NCI-H1930 (cell line): ENCODE results near the gene GIMAP1.
"Not testable (repeated sequence)": the region's sequence is repeated elsewhere in the genome, so short reads cannot be mapped to it uniquely, and the experiment has no call there.

ENCODE experiments used
- DNase-seq, 2 experiments: peaks; one replicate each; lab custom pipeline; 2025; lab: John Stamatoyannopoulos, UW

The GIMAP1 gene

DNA sequence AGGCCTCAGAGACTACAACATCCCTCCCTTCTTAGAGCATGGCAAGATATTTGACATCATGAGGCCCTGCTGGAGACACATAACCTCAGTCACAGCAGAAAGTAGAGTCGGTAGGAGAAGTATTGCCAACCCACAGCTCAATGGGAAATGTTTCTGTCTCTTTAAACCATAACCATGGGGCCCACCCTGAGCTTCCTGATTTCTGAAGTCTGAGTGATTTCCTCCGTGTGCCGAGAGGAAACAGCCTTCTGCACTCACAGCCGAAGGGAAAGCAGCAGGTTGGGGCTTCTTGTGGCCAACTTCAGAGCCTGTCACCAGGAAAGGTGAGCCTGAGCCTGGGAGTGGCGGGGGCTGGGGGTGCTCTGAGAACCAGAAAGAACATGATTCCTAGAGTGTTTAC lies at the start of gene GIMAP1:
TSS of gene GIMAP1 (plus strand) at position 246 of the 400 bp plus-strand sequence. CDS start 2,435 bp downstream, outside the sequence.
- no peak for DNase-seq

GRCh38 chr7:150668472-150668911 lies 47.9 kb upstream of the GIMAP1 start:
- DNase-seq: no peak

DNA sequence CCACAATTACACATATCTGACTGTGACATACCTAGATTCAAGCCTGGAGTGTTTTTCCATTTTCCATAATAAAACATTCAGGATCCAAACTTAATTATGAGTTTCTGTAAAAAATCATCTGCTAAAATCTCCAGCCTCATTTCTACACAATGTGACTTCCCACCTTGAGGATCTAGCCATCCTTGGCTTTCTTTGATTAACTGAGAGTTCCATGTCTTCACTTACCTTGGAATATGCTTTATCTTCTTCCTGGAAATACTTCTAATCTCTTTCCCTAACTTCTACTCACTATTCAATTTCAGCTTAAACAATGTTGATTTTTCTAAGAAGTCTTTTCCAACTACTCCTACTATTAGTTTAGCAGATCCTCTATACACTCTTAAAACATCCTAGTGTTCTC lies 47.4 kb upstream of the GIMAP1 start:
- DNase-seq: no peak

DNA sequence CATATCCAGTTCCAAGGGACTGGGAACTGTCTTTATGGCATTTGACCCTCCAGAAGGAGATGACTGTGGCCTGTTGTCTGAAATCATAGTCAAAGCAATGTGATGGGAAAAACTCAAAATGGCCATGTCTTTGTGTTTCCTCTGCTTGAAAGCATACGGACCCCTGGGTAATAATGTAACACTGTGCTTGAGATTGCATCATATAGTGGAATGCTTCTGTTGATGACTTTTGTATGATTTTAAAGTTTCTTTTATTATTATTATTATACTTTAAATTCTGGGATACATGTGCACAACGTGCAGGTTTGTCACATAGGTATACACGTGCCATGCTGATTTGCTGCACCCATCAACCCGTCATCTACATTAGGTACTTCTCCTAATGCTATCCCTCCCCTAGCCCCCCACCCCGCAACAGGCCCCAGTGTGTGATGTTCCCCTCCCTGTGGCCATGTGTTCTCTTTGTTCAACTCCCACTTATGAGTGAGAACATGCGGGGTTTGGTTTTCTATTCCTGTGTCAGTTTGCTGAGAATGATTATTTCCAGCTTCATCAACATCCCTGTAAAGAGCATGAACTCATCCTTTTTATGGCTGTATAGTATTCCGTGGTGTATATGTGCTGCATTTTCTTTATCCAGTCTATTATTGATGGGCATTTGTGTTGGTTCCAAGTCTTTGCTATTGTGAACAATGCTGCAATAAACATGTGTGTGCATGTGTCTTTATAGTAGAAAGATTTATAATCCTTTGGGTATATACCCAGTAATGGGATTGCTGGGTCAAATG lies 44.4 kb upstream of the GIMAP1 start:
- DNase-seq: not testable (repeated sequence)

GRCh38 chr7:150675714-150676113 lies 40.7 kb upstream of the GIMAP1 start:
- no peak for DNase-seq

GRCh38 chr7:150676276-150676675 lies 40.1 kb upstream of the GIMAP1 start:
- DNase-seq: not testable (repeated sequence)

DNA sequence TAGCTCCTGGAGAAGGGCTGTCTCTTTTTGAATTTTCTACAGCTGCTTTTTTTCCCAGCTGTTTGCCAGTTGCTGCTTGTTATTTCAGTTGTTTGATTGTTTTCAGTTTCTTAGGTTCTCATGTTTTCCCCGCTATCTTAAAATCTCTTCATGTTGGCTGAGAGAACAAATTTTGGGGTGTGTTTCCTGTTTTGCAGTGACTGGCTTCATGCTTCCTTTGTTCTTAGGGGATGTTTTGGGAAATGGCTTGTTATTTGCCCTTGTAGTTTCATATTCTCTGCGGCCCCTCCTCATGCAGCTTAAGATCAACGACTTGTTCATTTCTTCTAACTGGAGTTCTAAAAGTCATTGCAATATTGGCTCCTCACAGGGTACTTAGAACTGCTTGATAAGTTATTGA lies 39.6 kb upstream of the GIMAP1 start:
- not testable (repeated sequence) for DNase-seq

GRCh38 chr7:150678601-150679000 lies 37.8 kb upstream of the GIMAP1 start:
- not testable (repeated sequence) for DNase-seq

GRCh38 chr7:150680364-150680763 lies 36.0 kb upstream of the GIMAP1 start:
- not testable (repeated sequence) for DNase-seq

GRCh38 chr7:150685219-150686029 lies 31.0 kb upstream of the GIMAP1 start, which contains the start of gene GIMAP2:
GIMAP2 (plus strand) TSS chr7:150685706; CDS start chr7:150687060, 1,354 bp downstream.
- DNase-seq: no peak

- no peak for DNase-seq
These were observed 30.3 kb upstream of the GIMAP1 start for GRCh38 chr7:150686030-150686631.

DNA sequence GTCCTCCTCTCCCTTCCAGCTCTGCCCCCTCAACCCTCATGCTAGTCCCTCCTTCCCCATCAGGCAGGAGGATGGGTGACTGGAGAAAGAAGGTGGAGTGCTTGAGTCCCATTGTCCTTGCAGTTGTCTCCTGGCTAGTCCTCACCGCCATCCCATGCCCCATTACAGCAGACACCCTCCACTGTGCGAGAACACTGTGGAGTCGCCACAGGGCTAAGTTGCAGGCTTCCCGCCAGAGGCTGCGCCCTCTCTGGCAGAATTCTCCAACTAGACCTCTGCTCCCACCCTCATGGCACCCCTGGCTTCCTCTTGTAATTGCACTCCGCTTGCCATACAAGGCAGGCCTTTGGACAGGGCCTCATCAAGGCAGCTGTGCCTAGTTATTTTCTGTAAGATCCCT lies 27.8 kb upstream of the GIMAP1 start:
- DNase-seq: no peak

DNA sequence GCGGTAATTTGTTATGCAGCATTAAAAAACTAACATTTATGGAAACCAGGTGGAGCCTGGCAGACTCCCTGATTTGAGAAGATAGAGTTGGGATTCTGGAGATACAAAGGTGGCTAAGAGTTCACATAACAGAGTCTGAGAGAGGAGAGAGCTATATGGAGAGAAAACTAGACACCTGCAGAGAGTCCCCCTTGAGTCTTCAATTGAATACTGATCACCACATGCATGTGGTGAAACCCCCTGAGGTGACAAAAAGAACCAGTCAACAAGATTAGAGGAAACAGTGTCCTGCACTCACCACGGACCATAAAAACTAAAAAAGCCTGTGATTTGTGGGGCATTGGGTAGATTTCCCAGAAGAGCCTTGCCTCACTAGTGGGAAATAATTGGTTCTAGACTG lies 20.8 kb upstream of the GIMAP1 start:
- DNase-seq: no peak

DNA sequence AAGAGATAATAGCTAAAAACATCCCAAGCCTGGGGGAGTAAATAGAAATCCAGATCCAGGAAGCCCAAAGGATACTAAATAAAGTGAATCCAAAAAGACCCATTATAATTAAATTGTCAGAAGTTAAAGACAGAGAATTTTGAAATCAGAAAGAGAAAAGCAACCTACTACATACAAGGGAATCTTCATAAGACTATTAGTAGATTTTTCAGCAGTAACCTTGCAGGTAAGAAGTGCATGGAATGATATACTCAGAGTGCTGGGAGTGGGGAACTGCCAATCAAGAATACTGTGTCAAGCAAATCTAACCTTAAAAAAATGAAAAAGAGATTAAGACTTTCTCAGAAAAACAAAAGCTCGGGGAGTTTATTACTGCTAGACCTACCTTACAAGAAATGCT lies 13.2 kb upstream of the GIMAP1 start:
- DNase-seq: no peak

GRCh38 chr7:150715293-150715692 lies 1.1 kb upstream of the GIMAP1 start:
- DNase-seq: no peak

DNA sequence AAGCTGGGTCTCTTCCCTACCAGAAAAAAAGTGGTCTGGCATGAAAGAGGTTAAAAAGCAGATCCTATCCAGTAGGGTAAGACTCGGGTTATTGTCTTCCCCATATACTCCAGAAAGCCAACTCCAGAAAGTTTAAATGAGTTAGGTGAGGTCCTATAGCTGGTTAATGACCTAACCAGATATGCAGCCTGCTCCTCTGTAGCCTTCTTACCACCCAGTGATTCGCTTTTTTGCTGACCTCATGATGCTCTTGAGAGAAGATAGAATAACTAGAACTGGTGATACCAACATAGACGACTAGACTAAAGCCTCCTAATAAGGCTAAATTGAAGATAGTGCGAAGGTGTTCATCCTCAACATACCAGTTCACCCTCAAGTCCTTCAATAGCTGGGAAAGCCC lies 675 bp upstream of the GIMAP1 start:
- DNase-seq: no peak

- no peak for DNase-seq
These were observed 526 bp downstream of the GIMAP1 start for GRCh38 chr7:150716939-150717338.

DNA sequence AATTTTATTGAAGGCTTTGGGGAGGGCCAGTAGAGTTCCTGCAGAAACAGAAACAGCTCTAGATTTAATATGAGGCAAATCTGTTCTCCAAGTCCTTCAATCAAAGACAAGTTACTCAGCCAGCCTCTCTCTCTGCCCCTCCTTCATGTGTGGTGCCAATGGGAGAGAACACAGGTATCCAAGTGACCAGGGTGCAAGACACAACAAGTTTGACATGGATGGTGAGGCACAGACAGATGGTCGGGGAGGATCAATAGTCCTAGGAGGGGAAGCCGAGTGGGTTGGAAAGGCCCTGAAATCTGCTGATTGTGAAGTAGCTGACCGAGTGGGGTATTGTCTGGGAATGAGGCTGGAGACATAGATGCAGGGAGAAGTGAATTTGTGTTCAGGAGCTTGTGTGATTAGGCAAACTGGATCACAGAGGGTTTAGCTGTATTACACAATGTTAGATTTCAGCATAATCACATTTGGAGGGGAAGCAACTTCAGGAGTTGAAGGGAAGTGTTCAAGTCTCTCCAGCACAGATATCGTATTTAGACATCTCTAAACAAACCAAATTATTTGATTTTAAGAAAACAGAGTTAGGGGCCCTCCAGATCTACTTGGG lies 1.5 kb downstream of the GIMAP1 start:
- DNase-seq: no peak

DNA sequence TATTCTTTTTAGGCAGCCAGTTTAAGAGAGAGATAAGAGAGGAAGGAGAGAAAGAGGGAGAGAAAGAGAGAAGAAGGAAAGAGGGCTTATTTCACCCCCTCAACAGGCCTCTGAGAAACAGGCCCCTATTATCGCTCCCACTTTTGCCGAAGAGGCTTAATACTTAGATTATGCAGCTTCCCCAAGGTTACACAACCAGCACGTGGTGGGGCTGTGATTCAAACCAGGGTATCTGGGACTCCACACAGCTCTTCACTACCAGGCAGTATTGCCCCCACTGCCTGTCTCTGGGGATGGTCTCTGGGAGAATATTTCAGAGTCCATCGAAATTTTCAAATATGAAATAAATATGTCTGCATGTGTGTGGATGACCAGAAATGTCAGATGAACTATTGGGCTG lies 3.0 kb downstream of the GIMAP1 start:
- no peak for DNase-seq

GRCh38 chr7:150719960-150720891 lies 3.8 kb downstream of the GIMAP1 start:
- DNase-seq: no peak

GRCh38 chr7:150721970-150722373 lies 5.6 kb downstream of the GIMAP1 start:
- DNase-seq: no peak
